DOHH2 (cell line): ENCODE data around the gene TREM1.

Source experiments
- CTCF ChIP-seq: fragments of 200-600 bp; sonication (generic); IDR thresholded peaks from one replicate; pipeline ENCODE4 v1.5.1; 2014; ENCODE audit warnings: antibody characterized with exemption, mild to moderate bottlenecking, low read depth, low read length; ENCODE audit not compliant: poor library complexity, severe bottlenecking
- EZH2phosphoT487 ChIP-seq: fragments of 200-600 bp; sonication (generic); IDR thresholded peaks from 2 replicates; pipeline ENCODE4 v1.6.1; 2017; ENCODE audit warnings: borderline replicate concordance, mild to moderate bottlenecking, antibody characterized with exemption, low read length, moderate library complexity, mixed read lengths

- TF ChIP-seq CTCF (no peak), EZH2phosphoT487 (no peak)
These were observed 61.7 kb downstream of the TREM1 start for GRCh38 chr6:41224800-41225199.
